GM15510 (cell line): ENCODE data around the gene MERTK.

Experiments used
- POLR2A ChIP-seq: IDR thresholded peaks from 3 replicates; pipeline ENCODE4 v1.6.1; 2011; ENCODE audit warnings: borderline replicate concordance; ENCODE audit not compliant: insufficient read length; ENCODE audit errors: extremely low read depth

MERTK gene

DNA sequence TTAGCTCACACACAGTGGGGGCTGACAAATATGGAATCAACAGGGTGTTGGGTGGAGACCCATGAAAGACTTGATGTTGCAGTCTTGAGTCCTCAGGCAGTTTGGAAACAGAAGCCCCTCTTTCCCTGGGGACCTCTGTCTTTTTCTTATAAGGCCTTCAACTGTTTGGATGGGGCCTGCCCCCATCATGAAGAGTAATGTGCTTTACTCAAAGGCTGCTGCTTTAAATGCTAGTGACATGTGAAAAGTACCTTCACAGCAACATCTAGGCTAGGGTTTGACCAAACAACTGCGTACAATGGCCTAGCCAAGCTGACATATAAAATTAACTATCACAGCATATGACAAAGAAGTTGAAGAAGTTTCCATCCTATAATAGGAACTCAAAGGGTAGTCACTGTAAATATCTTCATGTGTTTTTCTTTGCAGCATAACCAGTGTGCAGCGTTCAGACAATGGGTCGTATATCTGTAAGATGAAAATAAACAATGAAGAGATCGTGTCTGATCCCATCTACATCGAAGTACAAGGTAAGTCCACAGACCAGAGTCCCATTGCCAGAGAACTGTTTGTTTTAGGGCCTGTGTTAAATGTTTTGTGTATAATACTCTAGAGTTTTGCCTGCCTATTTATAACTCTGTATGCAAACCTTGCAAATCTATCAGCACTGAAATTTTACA lies 46.3 kb downstream of the MERTK start:
- TF ChIP-seq POLR2A = no peak

DNA sequence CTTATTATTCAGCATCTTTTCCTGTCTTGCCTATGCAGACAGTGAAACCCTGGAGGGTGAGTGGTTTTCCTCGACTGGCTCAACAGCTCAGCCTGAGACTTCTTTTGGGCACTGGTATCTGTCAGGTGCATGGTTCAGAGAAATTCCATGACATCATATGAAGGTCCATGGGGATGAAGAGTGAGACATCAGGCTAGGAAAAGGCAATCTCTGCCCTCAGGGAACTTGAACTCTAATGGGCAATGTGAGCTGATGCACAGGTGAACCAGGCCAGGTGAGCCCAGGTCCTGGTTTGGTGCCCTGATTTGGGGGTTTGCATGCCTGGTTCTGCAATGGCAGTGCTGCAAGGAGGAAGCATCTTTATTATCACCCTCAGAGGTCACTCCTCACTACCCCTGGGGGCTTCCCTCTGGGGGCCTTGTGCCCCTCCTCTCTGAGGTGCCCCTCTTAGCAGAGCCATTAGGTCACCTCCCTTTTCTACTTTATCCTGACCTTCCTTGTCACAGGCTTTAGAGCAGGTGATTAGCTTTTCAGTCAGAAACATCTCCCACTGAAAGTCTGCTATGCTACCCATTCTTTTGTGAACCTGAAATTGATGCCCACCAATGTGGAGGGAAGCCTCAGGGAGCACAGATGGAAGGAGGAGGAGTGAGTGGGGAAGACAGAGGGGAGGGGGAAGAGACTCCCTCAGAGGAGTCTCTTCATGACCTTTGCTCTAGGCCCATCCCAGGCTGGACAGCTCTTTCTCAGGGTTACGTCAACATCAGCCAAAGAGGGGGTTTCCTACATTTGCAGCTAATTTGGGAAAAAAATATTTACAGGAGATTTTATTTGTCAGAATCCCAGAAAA lies 47.3 kb downstream of the MERTK start:
- TF ChIP-seq POLR2A = no peak

DNA sequence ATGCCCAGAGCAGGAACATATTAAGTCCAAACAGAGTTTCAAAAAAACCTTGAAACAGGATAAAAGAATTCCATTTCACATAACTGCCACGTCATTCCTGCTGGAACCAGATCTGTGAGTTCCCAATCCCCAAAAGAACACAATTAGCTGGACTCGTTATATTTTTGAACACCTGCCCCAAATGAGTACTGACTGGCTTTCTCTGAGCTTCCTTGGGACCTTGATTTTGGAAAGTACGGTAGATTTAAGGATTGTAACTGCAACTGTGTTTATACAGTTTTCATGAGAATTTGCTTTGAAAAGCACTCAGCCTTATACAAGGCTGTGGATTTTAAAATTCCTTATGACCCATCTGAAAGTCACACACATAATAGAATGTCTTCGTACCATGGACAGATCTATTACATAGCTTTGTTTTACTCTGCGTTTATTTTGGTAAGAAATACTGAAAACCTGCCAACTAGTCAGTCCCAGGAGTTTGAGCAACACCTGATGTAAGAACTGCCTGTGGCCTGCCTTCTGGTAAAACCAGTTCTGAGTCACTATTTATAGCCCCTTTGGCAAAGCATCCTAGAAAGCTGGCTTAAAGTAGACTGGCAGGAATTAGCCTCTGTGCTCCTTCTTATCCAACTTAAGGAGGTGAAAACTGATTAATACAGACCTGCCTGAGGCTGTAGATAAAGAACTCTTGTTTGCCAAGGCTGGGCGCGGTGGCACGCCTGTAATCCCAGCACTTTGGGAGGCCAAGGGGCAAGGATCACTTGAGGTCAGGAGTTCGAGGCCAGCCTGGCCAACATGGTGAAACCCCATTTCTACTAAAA lies 48.1 kb downstream of the MERTK start:
- TF ChIP-seq POLR2A = no peak

DNA sequence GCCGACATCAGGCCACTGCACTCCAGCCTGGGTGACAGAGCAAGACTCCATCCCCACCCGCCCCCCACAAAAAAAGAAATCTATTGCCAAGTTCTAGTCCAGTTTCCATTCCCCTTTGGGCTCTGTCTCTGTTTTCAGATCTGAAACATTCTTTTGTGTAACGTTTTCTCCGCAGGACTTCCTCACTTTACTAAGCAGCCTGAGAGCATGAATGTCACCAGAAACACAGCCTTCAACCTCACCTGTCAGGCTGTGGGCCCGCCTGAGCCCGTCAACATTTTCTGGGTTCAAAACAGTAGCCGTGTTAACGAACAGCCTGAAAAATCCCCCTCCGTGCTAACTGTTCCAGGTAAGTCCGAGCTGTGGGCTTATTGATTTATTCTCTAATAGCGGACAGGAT lies 48.8 kb downstream of the MERTK start:
- no peak for TF ChIP-seq POLR2A

DNA sequence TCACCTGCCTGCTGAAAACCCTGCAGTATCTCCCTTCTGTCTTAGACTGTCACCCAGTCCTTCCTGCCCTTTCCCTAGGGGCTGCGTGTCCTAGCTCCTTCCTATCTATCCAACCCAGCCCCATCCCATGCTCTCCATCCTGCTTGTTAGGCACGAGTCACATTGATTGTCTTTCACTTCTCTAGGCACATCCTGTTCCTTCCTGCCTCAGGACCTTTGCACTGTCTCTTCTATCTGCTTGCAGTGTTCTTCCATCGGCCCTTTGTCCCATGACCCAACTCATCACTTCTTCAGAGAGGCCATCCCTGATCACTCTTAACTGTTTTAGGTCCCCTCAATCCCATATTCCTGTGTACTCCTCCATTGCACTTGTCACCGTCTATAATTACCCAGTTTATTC lies 50.4 kb downstream of the MERTK start:
- no peak for TF ChIP-seq POLR2A

DNA sequence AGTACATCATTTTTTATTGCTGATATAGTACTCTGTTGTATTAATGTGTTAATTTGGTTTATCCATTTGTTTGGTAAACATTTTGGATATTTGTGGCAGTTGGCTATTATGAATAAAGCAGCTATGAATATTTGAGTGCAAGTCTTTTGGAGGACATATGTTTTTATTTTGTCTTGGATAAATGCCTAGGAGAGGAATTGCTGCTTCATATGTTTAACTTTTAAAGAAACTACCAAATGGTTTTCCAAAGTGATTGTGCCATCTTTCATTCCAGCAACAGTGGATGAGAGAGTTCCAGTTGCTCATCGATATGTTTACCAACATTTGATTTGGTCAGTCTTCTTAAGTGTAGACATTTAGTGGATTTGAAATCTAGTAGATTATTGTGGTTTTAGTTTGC lies 51.8 kb downstream of the MERTK start:
- no peak for TF ChIP-seq POLR2A

DNA sequence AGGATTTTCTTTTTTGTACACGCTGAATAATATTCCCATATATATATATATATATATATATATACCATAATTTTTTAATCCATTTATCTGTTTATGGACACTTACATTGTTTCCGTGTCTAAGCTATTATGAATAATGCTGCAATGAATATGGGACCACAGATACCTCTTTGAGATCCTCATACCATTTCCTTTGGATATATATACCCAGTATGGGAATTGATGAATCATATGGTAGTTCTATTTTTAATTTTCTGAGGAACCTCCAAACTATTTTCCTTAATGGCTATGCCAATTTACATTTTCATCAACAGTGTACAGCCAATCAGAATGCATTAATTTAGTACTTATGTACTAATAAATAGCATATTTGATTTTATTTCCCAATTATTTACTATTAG lies 53.1 kb downstream of the MERTK start:
- TF ChIP-seq POLR2A = no peak

DNA sequence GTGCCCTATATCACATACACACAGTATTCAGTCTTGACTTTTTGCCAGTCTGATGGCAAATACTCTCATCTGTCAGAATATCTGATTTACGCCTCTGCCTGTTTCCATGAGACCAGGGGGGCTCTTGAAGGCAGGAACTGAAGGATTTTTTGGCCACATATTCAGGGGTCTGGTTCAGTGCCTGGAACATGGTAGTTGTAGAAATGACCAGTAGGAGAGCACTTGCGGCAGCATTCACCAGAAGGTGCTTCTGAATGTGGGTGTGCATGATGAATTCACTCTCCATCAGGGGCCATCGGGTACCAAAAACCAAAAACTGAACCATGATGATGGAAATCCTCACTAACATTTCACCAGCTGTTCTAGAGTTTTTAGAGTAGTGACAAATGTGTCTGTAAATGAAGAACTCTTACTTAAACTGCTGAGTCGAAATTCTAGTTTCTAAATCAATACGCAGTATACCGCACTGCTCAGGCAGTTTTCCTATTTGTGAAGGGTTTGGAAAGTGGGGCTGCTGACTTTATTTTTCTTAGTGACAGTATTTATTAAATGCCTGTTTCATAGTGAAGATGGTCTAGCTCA lies 54.6 kb downstream of the MERTK start:
- no peak for TF ChIP-seq POLR2A

DNA sequence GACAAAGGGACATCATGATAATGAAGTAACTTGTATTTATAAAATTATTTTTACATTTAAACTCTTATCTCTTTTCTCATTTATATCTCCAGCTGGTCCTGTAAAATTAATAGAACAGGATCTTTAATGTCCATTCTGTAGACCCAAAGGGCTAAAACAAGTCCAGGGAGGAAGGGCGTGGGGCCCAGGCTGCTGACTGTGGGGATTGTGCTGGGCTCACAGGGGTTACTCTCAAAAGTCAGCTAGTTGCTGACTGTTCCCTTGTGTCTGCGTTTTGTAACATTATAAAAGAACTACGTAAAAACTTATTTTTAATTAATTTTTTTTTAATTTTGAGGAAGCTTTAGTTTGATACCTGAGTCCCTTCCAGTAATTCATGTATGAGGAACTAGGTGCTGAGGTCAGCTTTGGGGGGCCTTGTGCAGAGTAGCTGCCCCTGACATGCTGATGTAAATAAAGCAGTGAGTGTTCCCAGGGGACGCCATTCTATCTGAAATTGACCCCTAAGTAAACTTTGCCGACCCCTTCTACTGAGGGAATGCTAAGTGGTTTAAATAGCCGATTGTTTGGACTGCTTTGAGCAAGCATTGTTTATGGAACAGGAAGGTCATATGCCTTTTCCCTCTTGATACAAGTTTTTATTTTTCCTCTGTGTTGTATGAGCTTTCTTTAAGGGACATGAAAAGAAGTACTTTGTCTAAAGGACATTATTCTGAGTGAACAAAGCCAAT lies 56.4 kb downstream of the MERTK start:
- TF ChIP-seq POLR2A = no peak

DNA sequence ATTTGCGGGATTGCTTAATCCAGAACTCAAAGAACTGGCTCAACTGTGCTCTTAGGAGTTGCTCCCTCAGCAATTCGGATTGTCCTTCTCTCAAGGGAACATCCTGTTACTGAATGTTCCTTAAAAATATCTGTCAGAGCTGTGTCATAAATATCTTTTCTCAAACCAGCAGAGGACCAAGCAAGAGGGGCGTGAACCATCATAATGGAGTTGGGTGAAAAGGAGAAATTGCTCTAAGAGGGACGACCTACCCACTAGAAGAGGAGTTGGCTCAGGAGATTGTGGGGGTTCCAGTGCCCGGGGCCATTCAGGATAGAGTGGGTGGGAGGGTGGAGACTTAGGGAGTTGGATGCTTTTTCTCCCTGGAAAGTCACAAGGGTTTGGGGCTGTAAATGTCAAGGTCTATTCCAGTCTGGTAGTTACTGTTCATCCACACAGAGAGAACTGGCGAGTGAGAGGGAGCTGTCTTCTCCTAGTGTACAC lies 59.5 kb downstream of the MERTK start:
- no peak for TF ChIP-seq POLR2A

DNA sequence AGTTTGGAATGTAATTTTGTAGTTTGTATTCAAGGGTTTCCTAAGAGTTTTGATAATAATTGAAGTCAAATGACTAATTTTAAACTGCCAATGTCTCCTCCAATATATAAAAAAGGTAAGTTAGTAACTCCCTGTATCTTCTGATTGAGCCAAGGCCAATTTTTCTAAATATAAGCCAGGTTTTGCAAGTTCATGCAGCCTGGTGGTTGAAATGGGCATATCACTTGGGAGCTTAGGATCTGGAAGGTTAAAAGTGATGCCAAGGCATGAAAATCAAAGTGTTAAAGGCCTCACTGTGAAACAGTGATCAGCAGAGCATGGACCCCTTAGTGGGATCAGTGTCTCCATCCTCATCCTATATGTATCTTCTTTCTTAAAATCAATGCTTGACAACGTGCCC lies 60.5 kb downstream of the MERTK start:
- TF ChIP-seq POLR2A = no peak

DNA sequence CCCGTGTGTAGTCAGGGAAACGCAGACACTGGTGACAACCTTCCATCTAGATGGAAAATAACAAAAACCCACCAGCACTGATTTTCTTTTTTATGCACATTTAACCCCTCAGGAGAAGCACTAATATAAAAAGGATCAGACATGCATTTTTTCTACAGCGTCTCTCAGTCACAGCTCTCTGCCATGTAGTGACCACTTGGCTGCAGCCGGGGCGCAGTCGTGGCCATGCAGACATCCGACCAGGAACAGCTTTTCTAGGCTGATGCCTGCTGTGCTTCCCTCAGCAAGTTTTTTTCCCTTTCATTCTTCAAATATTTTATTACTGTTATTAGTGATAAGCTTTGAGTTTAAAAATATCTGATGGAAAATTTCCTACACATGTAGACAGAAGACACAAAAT lies 63.3 kb downstream of the MERTK start:
- no peak for TF ChIP-seq POLR2A

DNA sequence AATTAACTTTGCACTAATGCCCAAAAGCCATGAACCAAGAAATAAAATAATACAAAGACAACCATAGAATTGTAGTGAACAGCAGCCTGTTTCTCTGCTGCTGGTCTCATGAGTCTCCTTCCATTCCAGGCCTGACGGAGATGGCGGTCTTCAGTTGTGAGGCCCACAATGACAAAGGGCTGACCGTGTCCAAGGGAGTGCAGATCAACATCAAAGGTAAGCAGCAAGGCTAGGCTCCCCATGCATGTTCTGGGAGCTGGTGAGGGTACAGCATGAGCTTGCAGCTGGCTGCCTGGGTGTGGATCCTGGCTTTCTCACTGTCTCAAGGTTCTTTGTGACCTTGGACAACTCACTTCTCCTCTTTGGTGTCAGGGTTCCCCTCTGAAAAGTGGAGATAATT lies 66.7 kb downstream of the MERTK start:
- TF ChIP-seq POLR2A = no peak

DNA sequence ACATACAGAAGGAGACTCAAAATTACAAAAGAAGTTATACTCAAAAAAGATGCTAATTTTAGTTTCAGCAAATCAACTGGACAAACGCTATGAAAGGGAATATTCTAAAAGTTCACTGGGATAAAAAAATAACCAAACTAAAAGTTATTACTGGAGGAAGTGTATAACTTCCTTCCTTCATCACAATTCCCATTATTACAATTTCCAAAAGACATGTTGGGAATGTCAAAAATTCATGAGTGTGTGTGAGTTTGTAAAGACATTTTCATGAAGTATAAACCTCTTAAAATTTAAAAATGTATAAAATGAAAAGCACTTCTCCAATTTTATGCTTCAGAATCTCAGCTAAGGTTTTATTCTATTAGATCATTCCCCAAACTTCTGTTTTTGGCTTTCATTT lies 67.8 kb downstream of the MERTK start:
- no peak for TF ChIP-seq POLR2A

DNA sequence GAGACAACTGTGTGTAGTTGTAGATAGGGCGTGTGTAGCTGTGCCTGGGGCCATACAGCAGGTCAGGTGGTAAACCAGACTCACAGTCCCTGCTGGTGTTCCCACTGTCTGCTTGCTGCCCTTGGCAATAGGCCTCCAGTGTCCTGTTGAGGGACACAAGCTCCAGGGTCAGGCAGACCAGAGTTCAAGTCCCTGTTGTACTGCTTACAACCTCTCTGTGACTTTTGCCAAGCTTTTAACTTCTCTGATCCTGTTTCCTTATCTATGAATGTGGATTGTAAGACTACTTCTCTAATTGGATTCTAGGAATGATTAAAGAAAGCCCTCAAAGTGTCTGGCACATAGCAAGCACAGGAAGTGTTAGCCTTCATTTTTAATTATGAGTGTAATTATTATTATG lies 68.6 kb downstream of the MERTK start:
- no peak for TF ChIP-seq POLR2A

DNA sequence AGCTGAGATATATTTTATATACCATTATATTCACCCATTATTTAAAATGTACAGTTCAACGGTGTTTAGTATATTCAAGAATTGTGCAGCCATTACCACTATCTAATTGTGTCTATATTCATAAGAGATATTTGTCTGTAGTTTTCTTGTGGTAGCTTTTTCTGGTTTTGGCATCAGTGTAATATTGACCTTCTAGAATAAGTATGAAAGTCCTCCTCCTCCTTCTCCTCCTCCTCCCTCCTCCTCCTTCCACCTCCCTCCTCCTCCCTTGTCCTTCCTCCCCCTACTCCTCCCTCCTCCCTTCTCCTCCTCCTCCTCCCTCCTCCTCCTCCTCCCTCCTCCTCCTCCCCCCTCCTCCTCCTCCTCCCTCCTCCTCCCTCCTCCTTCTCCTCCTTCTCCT lies 72.0 kb downstream of the MERTK start:
- TF ChIP-seq POLR2A = no peak
